Osteoblast (primary cell): Measurements from ENCODE around the gene ALKBH8. TPM values are rescaled to one million over a fixed set of nuclear protein-coding genes. Genes with fewer than 3 reads are reported as not detected.
"Not testable (repeated sequence)": the region's sequence is repeated elsewhere in the genome, so short reads cannot be mapped to it uniquely, and the experiment has no call there.

ENCODE experiments used
- DNase-seq: peaks from one replicate; pipeline ENCODE4 v3.0.0; 2011; ENCODE audit warnings: low spot score, mixed read lengths; ENCODE audit not compliant: insufficient read length; ENCODE audit errors: missing footprints
- H2AFZ ChIP-seq: 2 replicates; pipeline ENCODE4 v1.6.0; 2011; ENCODE audit warnings: mild to moderate bottlenecking, low read length
- H3K27ac ChIP-seq: 2 replicates; pipeline ENCODE4 v1.5.1; 2011; ENCODE audit warnings: mild to moderate bottlenecking, low read depth, low read length, moderate library complexity
- H3K27me3 ChIP-seq: 2 replicates; pipeline ENCODE4 v1.6.0; 2012; ENCODE audit warnings: mild to moderate bottlenecking, control low read depth, inconsistent platforms, low read length, moderate library complexity; ENCODE audit not compliant: insufficient read depth
- H3K36me3 ChIP-seq: 2 replicates; pipeline ENCODE4 v1.5.1; 2011; ENCODE audit warnings: mild to moderate bottlenecking, low read length, control low read depth, moderate library complexity; ENCODE audit not compliant: insufficient read depth
- H3K4me1 ChIP-seq: 2 replicates; pipeline ENCODE4 v1.5.1; 2011; ENCODE audit warnings: mild to moderate bottlenecking, low read length, control low read depth, moderate library complexity; ENCODE audit not compliant: insufficient read depth
- H3K4me2 ChIP-seq: 2 replicates; pipeline ENCODE4 v1.6.0; 2011; ENCODE audit warnings: mild to moderate bottlenecking, low read length; ENCODE audit not compliant: insufficient read depth
- H3K4me3 ChIP-seq: fragments of 200-600 bp; sonication (generic); 3 replicates; pipeline ENCODE4 v1.5.1; 2012; ENCODE audit warnings: mild to moderate bottlenecking, low read length, inconsistent platforms; ENCODE audit not compliant: insufficient read depth
- H3K79me2 ChIP-seq: 2 replicates; pipeline ENCODE4 v1.6.0; 2012; ENCODE audit warnings: mild to moderate bottlenecking, low read length, control low read depth, inconsistent platforms; ENCODE audit not compliant: insufficient read depth
- H3K9me3 ChIP-seq: 2 replicates; pipeline ENCODE4 v1.5.1; 2011; ENCODE audit warnings: low read depth, low read length, control low read depth
- H4K20me1 ChIP-seq: 2 replicates; pipeline ENCODE4 v1.6.0; 2012; ENCODE audit warnings: mild to moderate bottlenecking, low read length, control low read depth; ENCODE audit not compliant: insufficient read depth
- CTCF ChIP-seq: IDR thresholded peaks from 2 replicates; pipeline ENCODE4 v1.5.1; 2011; ENCODE audit warnings: mild to moderate bottlenecking, low read depth, low read length, moderate library complexity; ENCODE audit errors: extremely low read depth
- total RNA-seq: library from RNA; depleted of rRNA; stranded (reverse); fragments of >200 nt; gene quantifications from 2 replicates; pipeline ENCODE4 v1.2.3, GENCODE V29; 2012

ALKBH8 gene
- total RNA-seq, 1 donor, result 6.2 TPM

GRCh38 chr11:107583629-107584195, 18.2 kb upstream of the ALKBH8 start:
- Histone ChIP-seq H3K9me3 (no peaks in the 10 kb centered on the region), H3K27ac (no peak overlapping the region), H3K79me2 (no peaks in the 10 kb centered on the region), H2AFZ (no peak overlapping the region), H3K4me3 (no peak overlapping the region), H4K20me1 (no peaks in the 10 kb centered on the region), H3K27me3 (peaks cover 15% of the 10 kb centered on the region), H3K36me3 (no peaks in the 10 kb centered on the region), H3K4me2 (no peak overlapping the region), H3K4me1 (no peaks in the 10 kb centered on the region)
- no peak for TF ChIP-seq CTCF
- peak; percentile 38 for DNase-seq

- H3K9me3 ChIP-seq, result no peaks in the 10 kb centered on the region
- no peak overlapping the region for H3K4me3 ChIP-seq
- no peak for TF ChIP-seq CTCF
These were observed 15.6 kb upstream of the ALKBH8 start for GRCh38 chr11:107581147-107581546.

GRCh38 chr11:107579169-107579568, 13.6 kb upstream of the ALKBH8 start:
- not testable (repeated sequence) for H3K36me3 ChIP-seq, H3K27ac ChIP-seq, H3K4me1 ChIP-seq, H2AFZ ChIP-seq, H3K4me2 ChIP-seq, H3K79me2 ChIP-seq, H3K9me3 ChIP-seq, DNase-seq, H3K4me3 ChIP-seq, H3K27me3 ChIP-seq, H4K20me1 ChIP-seq

More at GRCh38 chr11:107581147-107581546, 15.6 kb upstream of the ALKBH8 start:
- H3K4me2 ChIP-seq, result no peak overlapping the region
- no peak overlapping the region for H2AFZ ChIP-seq
- DNase-seq, result no peak
- H3K27me3 ChIP-seq, result no peaks in the 10 kb centered on the region
- no peaks in the 10 kb centered on the region for H4K20me1 ChIP-seq
- H3K27ac ChIP-seq, result no peak overlapping the region
- H3K4me1 ChIP-seq, result no peaks in the 10 kb centered on the region
- H3K79me2 ChIP-seq, result no peaks in the 10 kb centered on the region
- no peaks in the 10 kb centered on the region for H3K36me3 ChIP-seq

- H3K36me3 ChIP-seq, result no peaks in the 10 kb centered on the region
- no peaks in the 10 kb centered on the region for H4K20me1 ChIP-seq
- no peak for DNase-seq
- no peak for TF ChIP-seq CTCF
- H3K4me1 ChIP-seq, result no peaks in the 10 kb centered on the region
- H3K9me3 ChIP-seq, result no peaks in the 10 kb centered on the region
- H3K27ac ChIP-seq, result no peak overlapping the region
- no peak overlapping the region for H3K4me3 ChIP-seq
- H2AFZ ChIP-seq, result no peak overlapping the region
- no peaks in the 10 kb centered on the region for H3K27me3 ChIP-seq
- no peak overlapping the region for H3K4me2 ChIP-seq
- H3K79me2 ChIP-seq, result no peaks in the 10 kb centered on the region
These were observed 11.8 kb upstream of the ALKBH8 start for GRCh38 chr11:107577346-107577711.
